Activated CD8-positive, alpha-beta memory T cell treated with anti-CD3 and anti-CD28 coated beads, Interleukin-2, amount 50 U/mL, for 1 hour (primary cell): Measurements from ENCODE around the gene ZNF296.

Experiments
- DNase-seq: peaks from one replicate; pipeline ENCODE4 v3.0.0-alpha.2; 2020; ENCODE audit errors: extremely low read depth

Gene ZNF296

DNA sequence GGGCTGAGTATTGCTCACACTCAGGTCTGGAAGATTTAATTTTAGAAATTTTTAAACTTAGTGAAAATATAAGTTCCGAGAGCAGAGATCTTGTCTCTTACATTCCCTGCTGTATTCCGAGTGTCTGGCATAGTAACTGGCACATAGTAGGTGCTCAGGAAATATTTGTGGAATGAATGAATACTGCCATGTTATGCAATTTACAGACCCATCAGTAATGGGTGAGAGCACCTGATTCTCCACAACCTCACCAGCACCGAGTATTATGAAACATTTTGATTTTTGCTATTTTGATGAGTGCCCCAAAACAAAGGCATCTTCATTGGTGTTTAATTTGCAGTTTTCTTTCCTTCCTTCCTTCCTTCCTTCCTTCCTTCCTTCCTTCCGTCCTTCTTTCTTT is 53.2 kb downstream of the ZNF296 start:
- DNase-seq = no peak

DNA sequence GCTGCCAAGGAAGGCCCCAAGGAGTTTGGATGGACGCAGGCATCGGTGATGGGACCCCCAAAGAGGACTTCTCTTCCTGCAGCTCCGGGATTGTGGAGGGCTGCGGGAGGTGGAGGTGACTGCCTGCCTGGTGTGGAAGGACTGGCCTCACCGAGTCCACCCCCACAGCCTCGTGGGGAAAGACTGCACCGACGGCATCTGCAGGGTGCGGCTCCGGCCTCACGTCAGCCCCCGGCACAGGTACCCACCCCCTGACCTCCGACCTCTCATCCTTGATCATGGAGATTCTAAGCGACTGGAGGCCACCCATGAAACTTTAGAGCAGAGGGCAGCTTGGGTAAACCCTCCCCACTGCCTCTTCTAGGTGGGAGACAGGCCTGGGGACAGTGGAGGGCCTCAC is 54.3 kb downstream of the ZNF296 start:
- DNase-seq = no peak
